ENCODE results near the gene KPNA1.

Gene KPNA1

DNA sequence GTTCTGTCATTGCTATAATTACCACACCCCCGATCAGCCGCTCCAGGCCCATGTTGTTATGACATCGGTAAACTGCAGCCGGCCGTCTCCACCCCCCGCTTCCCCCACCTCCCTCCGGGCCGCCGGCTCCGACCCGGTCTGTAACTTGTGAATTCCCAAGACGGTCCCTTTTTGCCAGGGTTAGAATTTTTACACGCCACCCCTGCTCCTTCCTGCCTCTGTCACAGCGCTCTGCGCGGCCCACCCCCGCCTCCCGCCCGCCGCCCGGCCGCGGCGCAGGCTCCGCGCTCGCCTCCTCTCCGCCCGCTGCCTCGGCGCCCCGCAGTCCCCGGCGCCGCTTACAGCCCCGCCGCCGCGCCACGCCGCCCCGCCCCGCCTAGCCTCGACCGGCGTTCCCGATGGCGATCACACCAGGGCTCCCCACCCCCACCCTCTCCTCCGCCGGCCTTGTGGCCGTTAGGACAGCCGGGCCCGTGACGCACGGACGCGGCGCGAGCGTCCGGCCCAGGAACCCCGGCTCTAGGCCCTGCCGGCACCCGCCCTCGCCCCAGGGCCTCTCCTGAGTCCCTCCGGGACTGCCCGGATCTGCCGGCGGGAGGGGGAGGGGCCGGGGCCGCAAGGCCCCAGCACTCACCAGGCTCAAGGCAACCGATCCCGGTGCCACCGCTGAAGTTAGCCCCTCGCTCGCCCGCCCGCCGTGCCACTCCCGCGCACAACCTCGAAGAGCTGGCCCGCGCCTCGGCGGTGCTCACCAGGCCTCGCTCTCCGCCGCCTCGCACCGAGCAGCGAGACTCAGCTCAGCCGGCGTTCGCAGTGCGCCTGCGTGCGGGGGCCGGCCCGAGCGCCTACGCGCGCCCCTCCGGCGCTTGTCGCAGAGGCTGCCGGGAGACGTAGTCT, at the start of gene KPNA1:
TSS of gene KPNA1 (minus strand) at position 817 of the 897 bp plus-strand sequence. CDS start 18,374 bp downstream, outside the sequence.
- DNase-seq (ENCODE audit: low read depth in 2 of 2) = peak; percentile 70 to 82

DNA sequence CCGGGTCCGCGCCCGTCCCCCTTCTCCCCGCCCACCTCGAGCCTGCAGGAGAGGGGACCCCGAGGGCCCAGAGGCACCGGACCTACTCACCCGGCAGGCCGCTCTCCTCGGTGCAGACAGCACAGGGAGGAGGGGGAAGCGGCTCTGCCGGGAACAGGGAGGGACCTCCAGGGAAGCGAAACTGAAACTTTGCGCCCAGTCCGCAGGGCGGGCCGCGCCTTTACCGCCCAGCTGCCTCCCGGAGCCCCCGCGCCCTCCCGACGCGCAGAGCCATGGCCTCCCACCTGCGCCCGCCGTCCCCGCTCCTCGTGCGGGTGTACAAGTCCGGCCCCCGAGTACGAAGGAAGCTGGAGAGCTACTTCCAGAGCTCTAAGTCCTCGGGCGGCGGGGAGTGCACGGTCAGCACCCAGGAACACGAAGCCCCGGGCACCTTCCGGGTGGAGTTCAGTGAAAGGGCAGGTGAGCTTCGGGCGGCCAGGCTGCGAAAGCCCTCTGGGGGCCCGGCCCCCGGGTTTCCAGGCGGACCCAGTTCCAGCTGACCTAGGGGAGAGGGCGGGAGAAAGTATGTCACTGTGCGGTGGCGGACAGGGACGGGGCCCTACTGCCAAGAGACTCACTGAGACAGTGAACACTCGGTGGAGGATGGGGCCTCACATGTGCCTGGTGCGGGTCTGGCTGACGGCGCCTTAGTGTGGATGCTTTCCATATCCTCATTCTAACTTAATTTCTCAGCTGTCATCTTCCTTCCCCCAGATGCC, 49.6 kb upstream of the KPNA1 start, which contains the start of the genes DTX3L and PARP9:
TSS of gene DTX3L (plus strand) at position 184 of the 758 bp plus-strand sequence. CDS start at position 273, 89 bp downstream.
TSS of gene PARP9 (minus strand) at position 146 of the 758 bp plus-strand sequence. CDS start 4,680 bp downstream, outside the sequence.
- DNase-seq (ENCODE audit: low read depth in 2 of 2) = peak; percentile 65 to 67

DNA sequence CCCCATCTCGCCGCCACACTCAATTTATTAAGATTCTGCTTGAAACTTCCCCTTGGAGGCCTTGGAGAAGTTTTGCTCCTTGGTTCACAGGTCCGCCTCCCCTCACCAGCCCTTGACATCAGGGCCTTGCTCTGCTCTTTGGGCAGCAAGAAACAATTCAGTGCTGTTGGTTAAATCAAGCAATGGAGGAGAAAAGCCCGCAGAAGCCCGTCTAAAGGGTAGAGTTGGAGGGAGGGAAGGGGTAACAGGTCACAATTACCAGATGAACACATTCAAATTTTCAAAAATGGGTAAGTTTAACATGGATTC, 48.9 kb upstream of the KPNA1 start:
- DNase-seq (ENCODE audit: low read depth in 2 of 2) = peak in 1 of 2 donors; percentile 11

DNA sequence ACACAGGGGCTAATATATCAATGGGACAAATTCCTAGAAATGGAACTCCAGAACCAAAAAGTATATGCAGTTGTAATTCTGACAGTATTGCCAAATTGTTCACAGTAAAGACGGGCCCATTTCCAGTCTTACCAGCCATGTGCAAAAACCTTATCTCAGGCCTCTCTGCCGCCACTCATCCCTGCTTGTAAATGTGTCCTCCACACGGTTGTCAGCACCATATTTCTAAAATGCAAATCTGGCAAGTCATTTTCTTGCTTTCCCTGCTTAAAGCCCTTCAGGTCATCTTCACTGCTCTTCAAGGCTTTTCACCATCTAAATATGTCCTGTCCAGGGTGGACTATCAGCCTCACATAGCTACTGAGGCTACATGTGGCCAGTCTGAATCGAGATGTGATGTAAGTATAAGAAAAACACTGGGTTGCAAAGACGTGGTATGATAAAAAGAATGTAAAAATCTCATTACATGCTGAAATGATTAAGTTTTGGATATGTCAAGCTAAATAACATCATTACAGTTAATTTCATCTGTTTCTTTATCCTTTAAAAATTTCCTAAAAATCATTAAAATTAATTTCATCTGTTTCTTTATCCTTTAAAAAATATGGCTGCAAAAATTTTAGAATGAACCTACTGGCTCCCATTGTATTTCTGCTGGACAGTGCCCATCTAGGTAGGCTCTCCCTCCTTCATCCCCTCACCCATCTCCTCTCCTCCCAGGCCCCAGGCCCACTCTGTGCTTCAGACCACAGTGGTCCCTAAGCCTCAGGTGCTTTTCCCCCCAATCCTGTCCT, 48.4 kb upstream of the KPNA1 start:
- DNase-seq (ENCODE audit: low read depth in 2 of 2) = no peak

DNA sequence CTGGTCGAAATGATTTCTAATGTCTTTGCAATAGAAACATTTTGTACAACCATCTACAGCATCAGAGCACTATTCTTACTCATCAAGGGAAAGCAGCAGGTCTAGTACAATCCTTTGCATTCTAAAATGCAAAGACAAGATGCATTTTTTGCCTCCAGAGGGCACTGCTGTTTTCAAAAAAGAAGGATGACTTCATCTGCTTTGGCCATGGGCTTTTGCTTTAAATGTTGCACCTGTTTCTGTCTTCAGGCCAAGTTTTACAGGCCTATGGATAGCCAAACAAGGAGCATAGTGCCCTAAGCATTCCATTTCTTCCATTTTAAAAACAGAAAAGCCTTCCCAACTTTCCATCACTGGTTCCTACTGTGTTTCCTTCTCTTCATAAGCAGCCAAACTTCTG, 45.9 kb upstream of the KPNA1 start:
- peak; percentile 11 to 58 for DNase-seq (ENCODE audit: low read depth in 2 of 2)

DNA sequence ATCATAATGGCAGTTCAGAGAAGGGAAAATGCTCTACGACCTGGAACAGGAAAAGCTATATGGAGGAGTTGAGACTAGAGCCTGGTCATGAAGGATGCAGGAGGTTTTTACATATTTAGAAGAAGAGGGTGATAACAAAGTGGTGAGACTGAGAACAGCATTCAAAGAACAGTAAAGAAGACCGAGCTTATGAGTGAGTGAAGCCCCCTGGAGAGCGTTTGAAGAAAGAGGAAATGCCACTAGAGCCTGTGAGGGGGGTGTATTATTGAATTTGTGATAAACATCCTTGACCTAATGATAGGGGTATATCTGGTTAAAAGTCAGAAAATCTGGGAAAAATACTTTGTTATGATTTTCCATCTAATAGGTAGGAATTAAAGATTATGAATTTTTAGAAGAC, 45.2 kb upstream of the KPNA1 start:
- DNase-seq (ENCODE audit: low read depth in 2 of 2) = no peak

DNA sequence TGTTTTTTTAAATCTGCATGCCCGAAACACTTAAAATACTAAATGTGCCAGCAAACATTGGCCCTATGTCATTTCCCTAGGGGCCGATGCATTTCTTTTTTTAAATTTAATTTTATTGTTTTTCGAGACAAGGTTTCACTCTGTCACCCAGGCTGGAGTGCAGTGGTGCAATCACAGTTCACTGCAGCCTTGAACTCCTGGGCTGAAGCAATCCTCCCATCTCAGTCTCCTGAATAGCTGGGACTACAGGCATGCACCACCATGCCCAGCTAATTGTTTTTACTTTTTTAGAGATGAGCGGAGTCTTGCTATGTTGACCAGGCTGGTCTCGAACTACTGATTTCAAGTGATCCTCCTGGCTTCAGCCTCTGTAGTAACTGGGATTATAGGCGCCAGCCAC, 43.9 kb upstream of the KPNA1 start:
- no peak for DNase-seq (ENCODE audit: low read depth in 2 of 2)

DNA sequence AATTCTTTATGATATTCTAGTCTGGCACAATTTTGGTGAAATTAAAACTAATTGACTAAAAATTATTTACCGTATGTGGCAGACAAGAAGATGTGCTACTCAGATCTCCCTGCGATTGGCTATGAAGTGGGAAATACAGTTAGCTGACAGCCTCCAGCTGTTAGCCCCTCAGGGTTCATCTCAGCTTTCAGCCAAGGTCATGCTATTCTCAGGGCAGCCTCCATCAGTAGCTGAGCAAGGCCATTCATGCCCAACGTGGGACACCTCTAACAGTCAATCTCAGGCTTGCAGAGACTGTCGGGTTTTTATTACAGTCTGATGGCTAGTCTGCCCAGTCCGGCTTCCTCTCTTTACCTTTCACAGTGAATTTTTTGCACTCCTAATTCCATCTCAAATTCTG, 42.6 kb upstream of the KPNA1 start:
- no peak for DNase-seq (ENCODE audit: low read depth in 2 of 2)

DNA sequence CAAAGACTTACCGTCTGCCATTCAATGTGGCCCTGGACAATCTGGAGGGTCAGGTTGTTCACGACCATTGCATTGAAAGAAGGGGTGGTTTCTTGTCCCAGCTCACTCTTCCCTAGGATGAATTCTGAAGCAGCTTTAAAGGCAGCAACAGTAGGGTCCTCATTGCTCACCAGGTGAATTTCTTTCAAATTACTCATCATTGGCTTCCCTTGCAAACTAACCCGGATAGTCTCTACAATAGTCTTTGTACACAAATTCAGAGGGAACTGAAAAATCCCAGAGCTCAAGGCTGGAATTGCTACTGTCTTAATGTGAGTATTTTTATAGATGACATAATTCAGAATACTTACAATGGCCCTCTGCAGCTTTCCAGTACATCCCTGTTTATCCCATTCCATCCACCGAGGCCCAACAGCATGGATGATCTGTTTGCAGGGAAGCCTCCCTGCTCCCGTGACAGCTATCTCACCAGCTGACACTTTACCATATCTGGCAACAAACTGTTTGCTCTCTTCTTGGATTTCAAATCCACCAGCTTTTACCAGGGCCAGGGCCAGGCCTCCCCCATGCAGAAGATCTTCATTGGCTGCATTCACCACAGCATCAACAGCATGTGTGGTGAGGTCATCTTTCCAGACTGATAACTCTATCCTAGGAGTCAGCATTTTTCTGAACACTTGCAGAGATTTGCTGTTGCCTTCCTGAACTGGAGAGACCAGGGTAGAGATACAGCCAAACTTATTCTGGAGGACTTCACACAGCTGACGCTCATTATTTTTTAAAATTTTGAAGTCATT, 40.7 kb upstream of the KPNA1 start:
- DNase-seq (ENCODE audit: low read depth in 2 of 2) = no peak

DNA sequence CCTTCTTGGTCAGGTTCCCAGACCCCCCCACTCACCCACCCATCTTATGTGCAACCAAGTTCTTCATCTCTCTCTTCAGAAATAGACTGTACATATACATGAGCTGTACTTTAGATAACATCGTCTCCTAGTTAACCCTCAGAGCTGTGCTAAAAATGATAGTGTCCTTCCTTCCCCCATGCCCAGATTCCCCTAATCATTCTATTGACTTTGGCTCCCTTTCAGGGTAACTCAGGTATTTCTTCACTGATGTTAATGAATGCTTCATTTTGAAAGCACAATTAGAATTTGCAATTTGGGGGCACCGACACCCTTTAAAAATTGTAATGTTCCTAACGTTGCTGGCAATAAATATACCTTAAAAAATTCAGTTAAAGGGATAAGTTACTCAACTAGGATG, 38.4 kb upstream of the KPNA1 start:
- no peak for DNase-seq (ENCODE audit: low read depth in 2 of 2)

DNA sequence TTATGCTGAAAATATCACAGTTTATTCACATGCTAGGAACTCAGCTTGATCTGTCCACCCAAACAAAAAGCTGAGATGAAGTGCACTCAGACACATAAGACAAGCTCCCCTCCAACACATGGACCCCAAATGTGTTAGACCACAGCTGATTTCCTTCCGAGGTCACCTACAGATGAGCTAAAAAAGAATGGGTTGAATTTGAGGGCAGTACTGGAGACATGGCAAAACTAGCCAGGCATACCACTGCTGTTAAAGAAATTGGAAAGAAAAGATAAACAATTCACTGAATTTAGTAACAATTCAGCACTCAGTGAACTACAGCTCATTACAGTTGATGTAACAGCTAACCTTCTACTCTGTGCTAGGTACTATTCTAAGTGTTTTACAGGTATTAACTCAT, 33.9 kb upstream of the KPNA1 start:
- no peak for DNase-seq (ENCODE audit: low read depth in 2 of 2)

DNA sequence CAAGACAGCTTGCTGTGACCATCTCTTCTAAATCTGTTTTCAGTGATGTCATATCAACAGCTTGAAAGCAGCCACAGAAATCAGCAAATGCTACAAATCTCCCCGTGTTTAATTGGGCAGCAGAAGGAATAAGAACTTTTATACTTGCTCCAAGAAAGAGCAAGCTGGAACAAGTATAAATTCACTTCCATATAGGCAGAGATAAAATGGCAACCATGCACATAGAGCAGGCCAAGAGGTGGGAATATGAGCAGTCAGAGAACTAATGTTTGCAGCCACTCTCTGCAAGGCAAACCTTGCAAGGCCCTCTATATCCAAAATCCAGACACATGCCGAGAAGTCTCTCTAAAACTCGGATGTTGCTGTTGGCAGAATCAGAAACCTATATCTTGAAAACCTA, 33.3 kb upstream of the KPNA1 start:
- DNase-seq (ENCODE audit: low read depth in 2 of 2) = no peak

DNA sequence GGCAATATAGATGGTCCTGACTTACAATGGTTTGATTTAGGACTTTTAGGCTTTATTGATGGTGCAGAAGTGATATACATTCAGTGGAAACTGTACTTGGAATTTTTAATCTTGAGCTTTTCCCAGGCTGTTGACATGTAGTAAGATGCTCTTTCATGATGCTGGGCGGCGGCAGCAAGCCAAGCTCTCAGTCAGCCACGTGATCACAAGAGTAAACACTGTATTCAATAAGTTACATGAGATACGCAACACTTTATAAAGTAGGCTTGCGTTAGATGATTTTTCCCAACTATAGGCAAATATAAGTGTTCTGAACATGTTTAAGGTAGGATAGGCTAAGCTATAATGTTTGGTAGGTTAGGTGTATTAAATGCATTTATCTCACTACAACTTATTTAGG, 31.4 kb upstream of the KPNA1 start:
- DNase-seq (ENCODE audit: low read depth in 2 of 2) = no peak

DNA sequence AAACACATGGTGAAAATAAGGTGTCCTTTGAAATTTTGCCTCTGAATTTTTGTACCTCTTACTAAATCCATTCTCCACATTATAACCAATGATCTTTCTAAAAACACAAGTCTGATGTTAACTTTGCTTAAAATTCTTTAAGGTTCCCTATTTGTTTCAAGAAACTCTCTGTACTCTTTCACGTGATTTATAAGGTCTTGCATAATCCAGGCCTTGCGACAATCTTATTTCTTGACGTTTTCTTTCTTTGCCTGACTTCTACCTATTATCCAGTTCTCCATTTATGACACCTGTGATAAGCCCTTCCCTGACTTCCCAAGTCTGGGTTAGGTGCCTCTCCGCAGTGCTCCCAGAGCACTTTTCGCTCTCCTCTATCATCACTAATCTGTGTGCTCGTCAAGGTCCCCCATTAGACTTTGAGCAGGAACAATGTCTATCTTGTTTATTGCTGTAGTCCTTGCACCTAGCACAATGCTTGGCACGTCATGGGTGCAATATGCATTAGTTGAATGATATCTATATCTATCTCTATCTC, 24.3 kb upstream of the KPNA1 start:
- no peak for DNase-seq (ENCODE audit: low read depth in 2 of 2)

DNA sequence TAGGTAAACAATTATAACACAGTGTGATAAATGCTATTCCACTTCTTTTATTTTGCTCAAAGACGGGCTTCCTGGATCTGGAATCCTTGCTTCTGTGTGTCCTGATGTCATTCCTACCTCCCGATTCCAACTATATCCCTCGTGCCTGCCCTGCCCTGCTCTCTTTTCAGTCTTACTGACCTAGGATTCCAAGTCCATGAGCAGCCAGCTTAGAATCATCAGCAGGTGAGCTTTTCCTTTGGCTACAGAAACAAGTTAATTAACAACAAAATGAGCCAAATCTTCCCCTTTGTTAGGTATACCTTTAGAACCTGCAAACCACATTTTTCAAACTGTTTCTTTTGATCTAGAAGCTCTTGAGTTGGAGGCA, 21.9 kb upstream of the KPNA1 start:
- DNase-seq (ENCODE audit: low read depth in 2 of 2) = no peak

DNA sequence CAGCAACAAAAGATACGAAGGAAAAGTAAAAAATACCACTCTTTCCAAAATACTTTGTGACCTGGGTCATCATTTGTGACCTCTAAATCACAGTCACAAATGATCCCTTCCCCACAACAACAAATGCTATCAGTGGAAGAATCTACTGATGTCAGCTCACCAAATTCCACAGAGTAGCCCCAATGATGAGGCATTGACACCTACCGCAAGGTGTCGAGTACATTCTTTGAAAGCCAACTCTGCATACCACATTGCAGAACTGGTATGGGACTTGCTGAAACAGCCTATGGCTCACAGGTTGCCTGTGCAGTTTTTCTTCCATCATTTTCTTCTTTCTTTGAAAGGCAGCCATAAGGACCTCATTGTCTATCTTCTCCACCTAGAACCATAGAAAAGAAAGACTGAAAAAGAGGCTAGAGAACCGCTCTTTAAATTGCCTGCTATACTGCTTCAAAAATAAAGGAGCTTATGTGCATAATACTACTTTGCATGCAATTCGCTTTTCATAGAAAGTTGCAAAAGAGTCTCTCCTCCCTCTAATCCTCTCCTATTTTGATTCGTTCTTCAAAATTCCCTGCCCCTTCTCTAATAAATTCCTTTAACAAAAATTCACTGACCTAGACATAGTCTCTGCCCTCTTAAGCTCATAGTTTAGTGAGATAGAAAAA, 21.4 kb upstream of the KPNA1 start:
- DNase-seq (ENCODE audit: low read depth in 2 of 2) = no peak

DNA sequence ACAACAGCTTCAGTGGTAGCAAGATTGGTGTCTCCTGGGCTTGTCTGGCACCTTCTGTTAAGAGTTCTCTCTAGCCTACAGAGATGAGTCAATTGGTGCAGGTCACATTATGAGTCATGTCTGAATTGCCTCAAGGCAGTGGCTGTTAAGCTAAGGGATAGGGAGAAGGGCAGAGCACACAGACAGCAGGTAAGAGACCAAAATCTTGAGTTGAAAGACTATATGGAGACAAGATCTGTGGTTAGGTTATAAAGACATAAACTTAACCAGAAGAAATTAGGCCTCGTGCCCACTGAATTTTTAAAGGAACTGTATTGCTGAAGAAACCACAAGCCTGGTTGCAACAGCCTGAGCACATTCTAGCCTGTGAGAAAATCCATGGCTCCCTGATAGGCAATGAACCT, 19.2 kb upstream of the KPNA1 start:
- DNase-seq (ENCODE audit: low read depth in 2 of 2) = peak; percentile 21 to 33

DNA sequence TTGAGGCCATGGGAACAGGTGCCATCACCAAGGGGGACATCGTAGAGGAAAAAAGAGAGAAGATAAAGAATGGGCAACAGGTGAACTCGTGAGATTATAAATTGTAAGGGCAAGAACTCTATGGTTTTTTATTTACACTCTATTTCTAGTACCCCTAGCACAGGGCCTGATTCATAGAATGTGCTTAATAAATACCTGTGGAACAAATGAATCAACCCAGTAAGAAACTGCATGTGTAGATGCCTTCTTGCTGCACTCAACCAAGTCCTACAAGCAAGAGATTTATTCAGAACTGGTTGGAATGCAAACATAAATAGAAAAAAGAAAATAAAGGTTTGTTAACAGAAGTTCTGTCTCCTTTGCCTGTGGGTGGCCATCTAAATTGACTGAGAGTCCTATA, 18.7 kb upstream of the KPNA1 start:
- DNase-seq (ENCODE audit: low read depth in 2 of 2) = no peak

DNA sequence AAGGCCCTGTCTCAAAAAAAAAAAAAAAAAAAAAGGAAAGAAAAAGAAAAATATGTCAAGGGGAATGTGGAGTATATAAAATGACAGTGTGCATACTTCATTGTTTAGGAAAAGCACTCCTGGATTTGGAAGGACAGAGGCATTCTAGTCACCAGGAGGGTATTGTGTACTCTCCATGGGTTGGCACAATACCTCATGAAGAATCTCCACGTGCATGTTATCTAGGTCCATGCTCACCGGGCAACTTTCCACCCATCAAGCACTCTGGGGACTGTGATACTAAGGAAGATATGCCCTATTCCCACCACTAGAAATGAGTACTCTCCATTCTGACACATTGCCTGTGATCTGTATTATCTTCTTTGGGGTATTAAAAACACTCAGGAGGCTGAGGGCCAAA, 15.4 kb upstream of the KPNA1 start:
- DNase-seq (ENCODE audit: low read depth in 2 of 2) = no peak

DNA sequence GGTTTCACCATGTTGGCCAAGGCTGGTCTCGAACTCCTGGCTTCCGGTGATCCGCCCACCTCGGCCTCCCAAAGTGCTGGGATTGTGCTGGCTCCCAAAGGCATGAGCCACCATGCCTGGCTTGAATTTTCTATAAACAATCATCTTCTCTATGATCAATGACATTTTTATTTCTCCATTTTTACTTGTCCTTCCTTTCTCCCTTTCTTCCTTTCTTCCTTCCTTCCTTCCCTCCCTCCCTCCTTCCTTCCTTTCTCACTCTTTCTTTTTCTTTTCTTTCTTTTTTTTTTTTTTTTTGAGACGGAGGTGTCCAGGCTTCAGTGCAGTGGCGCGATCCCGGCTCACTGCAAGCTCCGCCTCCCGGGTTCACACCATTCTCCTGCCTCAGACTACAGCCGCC, 8.6 kb upstream of the KPNA1 start:
- DNase-seq (ENCODE audit: low read depth in 2 of 2) = no peak

DNA sequence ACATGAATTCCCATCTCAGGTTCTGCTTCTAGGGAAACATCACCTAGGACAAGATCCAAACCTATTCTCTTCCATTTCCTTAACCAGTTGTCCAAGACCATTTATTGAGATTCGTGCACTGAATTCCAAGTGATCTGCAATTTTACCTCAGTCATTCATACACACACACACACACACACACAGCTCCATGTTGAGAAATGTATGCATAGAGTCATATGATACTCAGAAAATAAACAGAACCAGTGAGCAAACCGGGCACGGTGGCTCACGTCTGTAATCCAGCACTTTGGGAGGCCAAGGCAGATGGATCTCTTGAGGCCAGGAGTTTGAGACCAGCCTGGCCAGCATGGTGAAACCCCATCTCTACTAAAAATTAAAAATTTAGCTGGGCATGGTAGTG, 6.1 kb upstream of the KPNA1 start:
- no peak for DNase-seq (ENCODE audit: low read depth in 2 of 2)

Data from stimulated activated CD4-positive, alpha-beta T cell treated with anti-CD3 and anti-CD28 coated beads, Interleukin-15, amount 100 ng/mL, for 48 hours (primary cell).